Stimulated activated CD4-positive, alpha-beta T cell treated with anti-CD3 and anti-CD28 coated beads, Interleukin-4, amount 100 ng/mL, for 24 hours (primary cell): ENCODE results near the gene GRB2.
A peak's percentile ranks its signal among the peaks of the same experiment; 100 is the strongest.
"Not testable (repeated sequence)": the region's sequence is repeated elsewhere in the genome, so short reads cannot be mapped to it uniquely, and the experiment has no call there.

ENCODE experiments used
- DNase-seq: peaks from one replicate; pipeline ENCODE4 v3.0.0-alpha.2; 2020

The GRB2 gene

GRCh38 chr17:75315541-75316243, 89.8 kb downstream of the GRB2 start:
- peak; percentile 30 for DNase-seq

- no peak for DNase-seq
These were observed 91.4 kb downstream of the GRB2 start for GRCh38 chr17:75313941-75314551.

- DNase-seq: no peak
These were observed 96.5 kb downstream of the GRB2 start for GRCh38 chr17:75308732-75309629.

- DNase-seq: no peak
These were observed 97.3 kb downstream of the GRB2 start for GRCh38 chr17:75307957-75308731.

- no peak for DNase-seq
These were observed 103.8 kb downstream of the GRB2 start for GRCh38 chr17:75301502-75302206.

- no peak for DNase-seq
These were observed 104.4 kb downstream of the GRB2 start for GRCh38 chr17:75301049-75301448.

- DNase-seq: no peak
These were observed 105.2 kb downstream of the GRB2 start for GRCh38 chr17:75300280-75300679.

- DNase-seq: peak; percentile 43
These were observed 110.0 kb downstream of the GRB2 start for GRCh38 chr17:75295201-75296158.

GRCh38 chr17:75292810-75293448, 112.5 kb downstream of the GRB2 start:
- not testable (repeated sequence) for DNase-seq

GRCh38 chr17:75289832-75290337, 115.6 kb downstream of the GRB2 start:
- peak; percentile 75 for DNase-seq

- peak; percentile 97 for DNase-seq
These were observed 116.2 kb downstream of the GRB2 start, which contains the start of gene SLC25A19 for GRCh38 chr17:75289115-75289831. Gene SLC25A19, minus strand, starts transcription at chr17:75289433. Its CDS starts 2,669 bp downstream, at chr17:75286764.

GRCh38 chr17:75288770-75289114, 116.7 kb downstream of the GRB2 start:
- DNase-seq: peak; percentile 56

- DNase-seq: no peak
These were observed 117.1 kb downstream of the GRB2 start for GRCh38 chr17:75288359-75288758.

- no peak for DNase-seq
These were observed 118.3 kb downstream of the GRB2 start for GRCh38 chr17:75287221-75287620.

GRCh38 chr17:75285123-75285522, 120.4 kb downstream of the GRB2 start:
- no peak for DNase-seq

GRCh38 chr17:75280189-75280588, 125.3 kb downstream of the GRB2 start:
- DNase-seq: not testable (repeated sequence)

- no peak for DNase-seq
These were observed 127.8 kb downstream of the GRB2 start for GRCh38 chr17:75277664-75278071.

- no peak for DNase-seq
These were observed 131.3 kb downstream of the GRB2 start for GRCh38 chr17:75273977-75274708.

- DNase-seq: no peak
These were observed 132.7 kb downstream of the GRB2 start for GRCh38 chr17:75272848-75273184.
